ENCODE data around the gene ECD. TPM values are rescaled to one million over a fixed set of nuclear protein-coding genes. Genes with fewer than 3 reads are reported as not detected.

Gene ECD
- total RNA-seq: 21.2 and 22.0 TPM in 2 replicates

GRCh38 chr10:73167783-73168464 lies at the start of gene ECD, which contains the start of gene FAM149B1:
Gene ECD (minus strand): TSS chr10:73168008. CDS start chr10:73163937, 4,071 bp downstream.
Gene FAM149B1 (plus strand): TSS chr10:73168119. CDS start chr10:73168340, 221 bp downstream.

GRCh38 chr10:73110345-73110849 lies 57.4 kb downstream of the ECD start, which contains the start of gene NUDT13:
Gene NUDT13 (plus strand): TSS chr10:73110455. CDS start chr10:73114366, 3,911 bp downstream.

GRCh38 chr10:73096449-73097304 lies 71.1 kb downstream of the ECD start, which contains the start of gene P4HA1:
Gene P4HA1 (minus strand): TSS chr10:73096866. CDS start chr10:73074883, 21,983 bp downstream.

Other genes with a start within 250 kb of the ECD start
- not detected in 2 replicates for gene PLA2G12B, start 213.2 kb downstream of the ECD start, total RNA-seq
- 57.9 and 284 TPM in 2 replicates for gene P4HA1, start 71.1 kb downstream of the ECD start, total RNA-seq
- gene NUDT13, start 57.6 kb downstream of the ECD start, total RNA-seq: 0.63 and 1.6 TPM in 2 replicates
- gene FAM149B1, start 111 bp upstream of the ECD start, total RNA-seq: 22.5 and 28.7 TPM in 2 replicates
- gene DNAJC9, start 79.2 kb upstream of the ECD start, total RNA-seq: 28.2 and 53.1 TPM in 2 replicates
- 49.2 and 67.1 TPM in 2 replicates for gene MRPS16, start 84.6 kb upstream of the ECD start, total RNA-seq
- 0.19 and 0.27 TPM in 2 replicates for gene CFAP70, start 190.9 kb upstream of the ECD start, total RNA-seq
- gene ANXA7, start 246.1 kb upstream of the ECD start, total RNA-seq: 62.8 and 72.2 TPM in 2 replicates

All from endothelial cell of coronary artery (primary cell).